AG04450 (cell line): ENCODE results near the gene XRCC5. TPM values are rescaled to one million over a fixed set of nuclear protein-coding genes. Genes with fewer than 3 reads are reported as not detected.

Source experiments
- CTCF ChIA-PET: fragments of 300-600, 350-600 bp; formaldehyde crosslinking; extraction: SDS; loops from one replicate; lab custom pipeline; 2022; ENCODE audit warnings: antibody characterized with exemption, inconsistent platforms; lab: Charles Lee
- POLR2A ChIA-PET: fragments of 350-600 bp; formaldehyde crosslinking; extraction: SDS; loops from one replicate; lab custom pipeline; 2021; ENCODE audit warnings: antibody characterized with exemption, inconsistent platforms; lab: Yijun Ruan, JAX
- DNase-seq: peaks from one replicate; pipeline ENCODE4 v3.0.0-alpha.2; 2011; ENCODE audit warnings: low read depth, low spot score
- H3K27ac ChIP-seq: one replicate; pipeline ENCODE4 v1.5.1; 2012; ENCODE audit warnings: low read depth, low read length, control low read depth
- H3K27me3 ChIP-seq: one replicate; pipeline ENCODE4 v1.6.0; 2012; ENCODE audit warnings: low read length; ENCODE audit not compliant: control insufficient read depth, insufficient read depth
- H3K4me3 ChIP-seq: 2 replicates; pipeline ENCODE4 v1.5.1; 2011; ENCODE audit warnings: mild to moderate bottlenecking, low read depth, low read length, control low read depth
- H3K9me3 ChIP-seq: 2 replicates; pipeline ENCODE4 v1.5.1; 2012; ENCODE audit warnings: low read length; ENCODE audit not compliant: control insufficient read depth, insufficient read depth
- CTCF ChIP-seq: IDR thresholded peaks from 2 replicates; pipeline ENCODE4 v1.5.1; 2011; ENCODE audit warnings: low read depth, low read length, control low read depth, inconsistent platforms
- polyA plus RNA-seq: library from polyadenylated mRNA; depleted of rRNA; stranded (reverse); fragments of >200 nt; gene quantifications from 2 replicates; pipeline ENCODE4 v1.2.3, GENCODE V29; 2011

Gene XRCC5
- polyA plus RNA-seq, 1 experiment, result 471 TPM

DNA sequence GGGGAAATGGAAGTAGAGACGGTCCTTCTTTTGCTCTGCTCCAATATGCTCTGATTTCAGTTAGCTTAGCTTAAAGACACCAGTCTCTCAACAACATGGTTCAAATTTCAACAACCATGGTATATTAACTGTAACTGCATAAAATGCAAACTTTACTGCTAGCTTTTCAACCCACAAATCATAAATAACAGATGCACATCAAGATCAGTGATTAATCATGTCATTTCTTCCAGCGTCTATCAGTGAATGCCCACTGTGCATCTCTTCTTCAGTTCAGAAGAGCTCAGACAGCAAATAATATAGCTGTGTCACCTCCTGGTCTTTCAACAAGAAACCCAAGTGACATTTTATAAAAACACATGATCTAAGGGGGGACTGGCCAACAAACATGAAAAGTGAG is 40.1 kb upstream of the XRCC5 start:
- H3K9me3 ChIP-seq, result no peaks in the 10 kb centered on the region
- no peak overlapping the region for H3K4me3 ChIP-seq
- H3K27ac ChIP-seq, result no peak overlapping the region
- ChIA-PET CTCF (interaction anchor here (1.1 kb wide), 1 partner anchor 35 kb away, joined by 3 read pairs; no protein-coding TSS in a partner anchor), POLR2A (no interaction called here)
- no peak for TF ChIP-seq CTCF
- DNase-seq, result no peak
- no peaks in the 10 kb centered on the region for H3K27me3 ChIP-seq

- CTCF ChIA-PET, result interaction anchor here (1.3 kb wide), 1 partner anchor 36 kb away, joined by 3 read pairs; no protein-coding TSS in a partner anchor
- no peak overlapping the region for H3K4me3 ChIP-seq
- POLR2A ChIA-PET, result no interaction called here
- DNase-seq, result no peak
- TF ChIP-seq CTCF, result no peak
- no peaks in the 10 kb centered on the region for H3K9me3 ChIP-seq
- H3K27me3 ChIP-seq, result no peaks in the 10 kb centered on the region
- H3K27ac ChIP-seq, result no peak overlapping the region
These were observed 39.0 kb upstream of the XRCC5 start for GRCh38 chr2:216070195-216070594.

- no peak for DNase-seq
- no peak overlapping the region for H3K27ac ChIP-seq
- no peaks in the 10 kb centered on the region for H3K9me3 ChIP-seq
- POLR2A ChIA-PET, result no interaction called here
- no peak for TF ChIP-seq CTCF
- H3K4me3 ChIP-seq, result no peak overlapping the region
- CTCF ChIA-PET, result interaction anchor here (1.3 kb wide), 1 partner anchor 37 kb away, joined by 3 read pairs; no protein-coding TSS in a partner anchor
- H3K27me3 ChIP-seq, result no peaks in the 10 kb centered on the region
These were observed 37.9 kb upstream of the XRCC5 start for GRCh38 chr2:216071111-216071851.

DNA sequence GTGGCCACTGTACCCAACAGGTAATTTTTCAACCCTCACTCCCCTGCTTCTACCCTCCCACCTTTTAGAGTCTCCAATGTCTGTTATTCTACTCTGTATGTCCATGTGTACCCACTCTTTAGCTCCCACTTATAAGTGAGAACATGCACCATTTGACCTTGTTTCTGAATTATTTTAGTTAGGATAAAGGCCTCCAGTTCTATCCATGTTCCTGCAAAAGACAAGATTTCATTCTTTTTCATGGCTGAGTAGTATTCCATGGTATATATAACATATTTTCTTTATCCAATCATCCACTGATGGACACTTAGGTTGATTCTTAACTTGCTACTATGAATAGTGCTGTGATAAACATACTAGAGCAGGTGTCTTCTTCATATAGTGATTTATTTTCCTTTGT is 36.7 kb upstream of the XRCC5 start:
- Histone ChIP-seq H3K9me3 (no peaks in the 10 kb centered on the region), H3K4me3 (no peak overlapping the region), H3K27ac (no peak overlapping the region), H3K27me3 (no peaks in the 10 kb centered on the region)
- POLR2A ChIA-PET, result no interaction called here
- no peak for TF ChIP-seq CTCF
- no peak for DNase-seq
- CTCF ChIA-PET, result no interaction called here

DNA sequence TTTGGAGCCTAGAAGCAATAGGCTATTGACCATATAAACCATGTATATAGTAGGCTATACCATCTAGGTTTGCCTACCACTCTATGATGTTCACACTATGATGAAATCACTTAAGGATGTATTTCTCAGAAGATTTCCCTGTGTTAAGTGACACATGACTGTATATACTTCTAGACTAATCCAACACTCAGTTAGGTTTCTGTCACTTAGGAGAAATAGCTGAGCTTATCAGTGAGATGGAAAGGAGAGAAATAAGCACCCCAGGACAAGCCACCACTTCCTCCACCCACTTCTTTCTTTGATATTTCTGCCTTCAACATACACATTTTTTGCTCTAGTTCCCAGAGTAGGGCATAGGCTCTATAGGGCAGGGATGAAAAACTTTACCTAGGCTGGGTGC is 35.4 kb upstream of the XRCC5 start:
- no peak for TF ChIP-seq CTCF
- Histone ChIP-seq H3K4me3 (no peak overlapping the region), H3K27ac (no peak overlapping the region), H3K9me3 (no peaks in the 10 kb centered on the region), H3K27me3 (no peaks in the 10 kb centered on the region)
- ChIA-PET CTCF (interaction anchor here (1.6 kb wide), 1 partner anchor 36 kb away, joined by 5 read pairs; no protein-coding TSS in a partner anchor), POLR2A (no interaction called here)
- DNase-seq, result no peak
